ENCODE data around the gene SNX9. TPM values are rescaled to one million over a fixed set of nuclear protein-coding genes. Genes with fewer than 3 reads are reported as not detected.

SNX9 gene
- total RNA-seq, 4 donors from 2014 or later = 29.4 to 44.9 (median 33.3) TPM

DNA sequence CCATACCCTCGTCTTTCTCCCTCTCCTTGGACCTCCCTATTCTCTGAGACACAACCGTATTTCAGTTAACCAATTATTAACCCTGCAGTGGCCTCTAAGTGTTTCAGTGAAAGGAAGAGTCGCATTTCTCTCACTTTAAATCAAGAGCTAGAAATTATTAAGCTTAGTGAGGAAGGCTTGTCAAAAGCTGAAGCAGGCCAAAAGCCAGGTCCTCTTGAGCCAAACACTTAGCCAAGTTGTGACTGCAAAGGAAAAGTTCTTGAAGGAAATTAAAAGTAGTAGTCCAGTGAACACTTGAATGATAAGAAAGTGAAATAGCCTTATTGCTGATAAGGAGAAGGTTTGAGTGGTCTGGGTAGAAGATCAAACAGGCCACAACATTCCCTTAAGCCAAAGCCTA, 58.3 kb downstream of the SNX9 start:
- intact Hi-C loops (cut with DNase I; ENCODE audit: low total_unique reads) = no loop called here
- no peak overlapping the region for H3K4me3 ChIP-seq
- no peaks in the 10 kb centered on the region for H3K27me3 ChIP-seq
- no peak for ATAC-seq
- H3K27ac ChIP-seq = no peak overlapping the region
- TF ChIP-seq CTCF (IDR thresholded peaks at IDR 0.05 in 4 of 5, conservative IDR thresholded peaks at IDR 0.05 in 1 of 5) (no peak), POLR2A (IDR thresholded peaks at IDR 0.05) (no peak)
- DNase-seq = no peak
- no peaks in the 10 kb centered on the region for H3K9me3 ChIP-seq
- in situ Hi-C loops (cut with MboI; ENCODE audit: low sequenced_read_pairs in 4 of 4) = no loop called here
- peaks cover 0 to 19% of the 10 kb centered on the region in 2 donors for H3K36me3 ChIP-seq
- H3K4me1 ChIP-seq = no peaks in the 10 kb centered on the region

- H3K9me3 ChIP-seq = no peaks in the 10 kb centered on the region
- H3K4me3 ChIP-seq = no peak overlapping the region
- no peak for TF ChIP-seq CTCF (IDR thresholded peaks at IDR 0.05 in 4 of 5, conservative IDR thresholded peaks at IDR 0.05 in 1 of 5)
- TF ChIP-seq POLR2A (IDR thresholded peaks at IDR 0.05) = no peak
- intact Hi-C loops (cut with DNase I; ENCODE audit: low total_unique reads) = no loop called here
- no peak for DNase-seq
- no peak for ATAC-seq
- peaks cover 3 to 7% of the 10 kb centered on the region in 2 donors for H3K4me1 ChIP-seq
- H3K27ac ChIP-seq = no peak overlapping the region
- in situ Hi-C loops (cut with MboI; ENCODE audit: low sequenced_read_pairs in 4 of 4) = no loop called here
- H3K36me3 ChIP-seq = peaks cover 0 to 18% of the 10 kb centered on the region in 2 donors
- no peaks in the 10 kb centered on the region for H3K27me3 ChIP-seq
Measured at GRCh38 chr6:157884756-157885155, 61.7 kb downstream of the SNX9 start.

DNA sequence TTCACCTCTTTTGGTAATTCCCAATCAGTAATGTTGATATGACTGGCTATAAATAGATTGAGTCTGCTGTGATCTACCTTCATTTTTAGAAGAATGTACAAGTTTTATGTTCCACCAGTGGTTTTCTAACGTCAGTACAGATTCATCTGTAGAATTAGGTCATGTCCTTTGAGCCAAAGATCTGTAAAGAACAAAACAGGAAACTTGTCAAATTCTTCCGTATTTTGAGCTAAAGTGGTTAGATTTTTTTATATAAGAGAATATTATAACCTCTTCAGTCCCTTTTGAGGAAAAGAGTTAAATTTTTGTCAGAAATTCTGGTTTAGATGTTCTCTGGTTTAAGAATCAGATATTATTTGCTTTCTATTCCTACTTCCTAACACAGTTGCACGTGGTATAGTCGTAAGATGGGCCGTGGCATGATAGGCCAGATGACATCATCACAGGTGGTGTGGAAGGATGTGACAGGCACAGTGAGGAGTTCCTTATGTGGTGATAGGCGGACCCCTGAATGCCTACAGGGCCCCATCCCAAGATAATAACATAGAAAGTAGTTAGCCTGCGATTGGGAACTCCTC, 62.3 kb downstream of the SNX9 start:
- Histone ChIP-seq H3K4me1 (peaks cover 3 to 7% of the 10 kb centered on the region in 2 donors), H3K4me3 (no peak overlapping the region), H3K9me3 (no peaks in the 10 kb centered on the region), H3K27me3 (no peaks in the 10 kb centered on the region), H3K36me3 (peaks cover 0 to 24% of the 10 kb centered on the region in 2 donors), H3K27ac (no peak overlapping the region)
- no peak for ATAC-seq
- intact Hi-C loops (cut with DNase I; ENCODE audit: low total_unique reads) = no loop called here
- TF ChIP-seq CTCF (IDR thresholded peaks at IDR 0.05 in 4 of 5, conservative IDR thresholded peaks at IDR 0.05 in 1 of 5) (no peak), POLR2A (IDR thresholded peaks at IDR 0.05) (no peak)
- no peak for DNase-seq
- in situ Hi-C loops (cut with MboI; ENCODE audit: low sequenced_read_pairs in 4 of 4) = no loop called here

GRCh38 chr6:157885876-157886275, 62.8 kb downstream of the SNX9 start:
- intact Hi-C loops (cut with DNase I; ENCODE audit: low total_unique reads) (no loop called here), in situ Hi-C loops (cut with MboI; ENCODE audit: low sequenced_read_pairs in 4 of 4) (no loop called here)
- TF ChIP-seq POLR2A (IDR thresholded peaks at IDR 0.05) (no peak), CTCF (IDR thresholded peaks at IDR 0.05 in 4 of 5, conservative IDR thresholded peaks at IDR 0.05 in 1 of 5) (no peak)
- ATAC-seq (no peak), DNase-seq (no peak)
- Histone ChIP-seq H3K27me3 (no peaks in the 10 kb centered on the region), H3K4me3 (no peak overlapping the region), H3K9me3 (no peaks in the 10 kb centered on the region), H3K36me3 (peaks cover 0 to 24% of the 10 kb centered on the region in 2 donors), H3K4me1 (peaks cover 3 to 7% of the 10 kb centered on the region in 2 donors), H3K27ac (no peak overlapping the region)

GRCh38 chr6:157887892-157888291, 64.8 kb downstream of the SNX9 start:
- DNase-seq (no peak), ATAC-seq (no peak)
- in situ Hi-C loops (cut with MboI; ENCODE audit: low sequenced_read_pairs in 4 of 4) (no loop called here), intact Hi-C loops (cut with DNase I; ENCODE audit: low total_unique reads) (no loop called here)
- H3K36me3 ChIP-seq = peaks cover 0 to 29% of the 10 kb centered on the region in 2 donors
- no peak overlapping the region for H3K27ac ChIP-seq
- H3K9me3 ChIP-seq = no peaks in the 10 kb centered on the region
- no peaks in the 10 kb centered on the region for H3K27me3 ChIP-seq
- no peak overlapping the region for H3K4me3 ChIP-seq
- TF ChIP-seq POLR2A (IDR thresholded peaks at IDR 0.05) (no peak), CTCF (IDR thresholded peaks at IDR 0.05 in 4 of 5, conservative IDR thresholded peaks at IDR 0.05 in 1 of 5) (no peak)
- peaks cover 3 to 7% of the 10 kb centered on the region in 2 donors for H3K4me1 ChIP-seq
